ENCODE results near the gene FZD7.

- TF ChIP-seq CTCF (IDR thresholded peaks at IDR 0.05) (no peak), POLR2A (IDR thresholded peaks at IDR 0.05) (no peak)
Observed at GRCh38 chr2:202049092-202049728, 15.6 kb downstream of the FZD7 start.

Data from thyroid gland (tissue), 4 donors.